HEK293T (cell line): Measurements from ENCODE around the gene KCNQ1OT1.

Source experiments
- CTCF ChIA-PET: fragments of 350-600 bp; formaldehyde crosslinking; extraction: SDS; loops from one replicate; lab custom pipeline; 2021; ENCODE audit warnings: antibody characterized with exemption, inconsistent platforms; lab: Yijun Ruan, JAX
- POLR2A ChIA-PET: fragments of 350-600 bp; formaldehyde crosslinking; extraction: SDS; loops from one replicate; lab custom pipeline; 2020; ENCODE audit warnings: antibody characterized with exemption, inconsistent platforms; lab: Yijun Ruan, JAX
- DNase-seq: peaks from one replicate; pipeline ENCODE4 v3.0.0; 2012; ENCODE audit warnings: mixed read lengths; ENCODE audit errors: extremely low spot score
- ARNT ChIP-seq: fragments of 450-650 bp; IDR thresholded peaks from 2 replicates; pipeline ENCODE4 v1.6.1; 2017; ENCODE audit warnings: mild to moderate bottlenecking
- BHLHE40 ChIP-seq: fragments of 450-650 bp; IDR thresholded peaks from 2 replicates; pipeline ENCODE4 v1.6.1; 2016; ENCODE audit warnings: mild to moderate bottlenecking, moderate library complexity, borderline replicate concordance
- CTBP1 ChIP-seq: fragments of 450-650 bp; IDR thresholded peaks from 2 replicates; pipeline ENCODE4 v1.6.1; 2016; ENCODE audit warnings: borderline replicate concordance
- ELF4 ChIP-seq: fragments of 450-650 bp; IDR thresholded peaks from 2 replicates; pipeline ENCODE4 v1.6.1; 2017; ENCODE audit warnings: antibody characterized with exemption
- FOXA1 ChIP-seq: fragments of 450-650 bp; IDR thresholded peaks from 2 replicates; pipeline ENCODE4 v1.6.1; 2016; ENCODE audit warnings: mild to moderate bottlenecking
- FOXK2 ChIP-seq: fragments of 450-650 bp; IDR thresholded peaks from 2 replicates; pipeline ENCODE4 v1.6.1; 2016; ENCODE audit warnings: mild to moderate bottlenecking
- FOXM1 ChIP-seq: fragments of 450-650 bp; IDR thresholded peaks from 2 replicates; pipeline ENCODE4 v1.6.1; 2017; ENCODE audit warnings: mild to moderate bottlenecking, borderline replicate concordance
- HDGF ChIP-seq: fragments of 450-650 bp; IDR thresholded peaks from 2 replicates; pipeline ENCODE4 v1.6.1; 2017; ENCODE audit warnings: antibody characterized with exemption, borderline replicate concordance
- L3MBTL2 ChIP-seq: fragments of 450-650 bp; conservative IDR thresholded peaks from 2 replicates; pipeline ENCODE4 v1.6.1; 2016; ENCODE audit warnings: mild to moderate bottlenecking
- LEF1 ChIP-seq: fragments of 450-650 bp; IDR thresholded peaks from 2 replicates; pipeline ENCODE4 v1.6.1; 2017; ENCODE audit warnings: mild to moderate bottlenecking, borderline replicate concordance
- NFRKB ChIP-seq: fragments of 450-650 bp; IDR thresholded peaks from 2 replicates; pipeline ENCODE4 v1.6.1; 2016; ENCODE audit warnings: mild to moderate bottlenecking, moderate library complexity
- SP1 ChIP-seq: fragments of 450-650 bp; IDR thresholded peaks from 2 replicates; pipeline ENCODE4 v1.6.1; 2017
- SUZ12 ChIP-seq: fragments of 450-650 bp; IDR thresholded peaks from 2 replicates; pipeline ENCODE4 v1.6.1; 2016; ENCODE audit warnings: mild to moderate bottlenecking
- TARDBP ChIP-seq: fragments of 450-650 bp; IDR thresholded peaks from 2 replicates; pipeline ENCODE4 v1.6.1; 2016
- ZNF384 ChIP-seq: fragments of 450-650 bp; IDR thresholded peaks from 2 replicates; pipeline ENCODE4 v1.6.1; 2016
- TF ChIP-seq, protein P1 (sequence below): fragments of 450-650 bp; IDR thresholded peaks from 2 replicates; pipeline ENCODE4 v1.6.1; 2016

The KCNQ1OT1 gene

DNA sequence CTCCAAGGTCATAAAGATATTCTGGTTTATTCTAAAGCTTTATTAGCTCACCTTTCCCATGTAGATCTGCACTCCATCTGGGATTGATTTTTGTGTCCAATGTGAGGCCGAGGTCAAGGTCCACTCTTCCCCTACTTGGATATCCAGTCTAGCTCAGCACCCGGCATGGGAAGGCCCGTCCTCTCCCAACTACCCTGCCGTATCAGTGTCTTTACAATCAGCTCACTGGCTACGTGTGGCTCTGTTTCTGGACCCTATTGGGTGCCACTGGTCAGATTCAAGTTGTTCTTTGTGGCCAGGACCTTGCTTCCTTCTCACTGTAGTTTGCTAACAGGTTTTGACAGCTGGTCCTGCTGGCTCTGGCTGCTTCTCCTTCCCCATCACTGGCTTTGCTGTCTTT, 30.9 kb downstream of the KCNQ1OT1 start:
- TF ChIP-seq TARDBP (no peak), HDGF (no peak), SP1 (no peak), FOXM1 (no peak), ARNT (no peak), FOXA1 (no peak), SUZ12 (no peak), BHLHE40 (no peak), NFRKB (no peak), LEF1 (no peak), FOXK2 (no peak), ZNF384 (no peak)
- TF ChIP-seq, protein P1, sequence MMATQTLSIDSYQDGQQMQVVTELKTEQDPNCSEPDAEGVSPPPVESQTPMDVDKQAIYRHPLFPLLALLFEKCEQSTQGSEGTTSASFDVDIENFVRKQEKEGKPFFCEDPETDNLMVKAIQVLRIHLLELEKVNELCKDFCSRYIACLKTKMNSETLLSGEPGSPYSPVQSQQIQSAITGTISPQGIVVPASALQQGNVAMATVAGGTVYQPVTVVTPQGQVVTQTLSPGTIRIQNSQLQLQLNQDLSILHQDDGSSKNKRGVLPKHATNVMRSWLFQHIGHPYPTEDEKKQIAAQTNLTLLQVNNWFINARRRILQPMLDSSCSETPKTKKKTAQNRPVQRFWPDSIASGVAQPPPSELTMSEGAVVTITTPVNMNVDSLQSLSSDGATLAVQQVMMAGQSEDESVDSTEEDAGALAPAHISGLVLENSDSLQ: no peak
- CTCF ChIA-PET: interaction anchor here (0.6 kb wide), 1 partner anchor 363 kb away, joined by 3 read pairs; no protein-coding TSS in a partner anchor
- POLR2A ChIA-PET: no interaction called here
- no peak for DNase-seq

DNA sequence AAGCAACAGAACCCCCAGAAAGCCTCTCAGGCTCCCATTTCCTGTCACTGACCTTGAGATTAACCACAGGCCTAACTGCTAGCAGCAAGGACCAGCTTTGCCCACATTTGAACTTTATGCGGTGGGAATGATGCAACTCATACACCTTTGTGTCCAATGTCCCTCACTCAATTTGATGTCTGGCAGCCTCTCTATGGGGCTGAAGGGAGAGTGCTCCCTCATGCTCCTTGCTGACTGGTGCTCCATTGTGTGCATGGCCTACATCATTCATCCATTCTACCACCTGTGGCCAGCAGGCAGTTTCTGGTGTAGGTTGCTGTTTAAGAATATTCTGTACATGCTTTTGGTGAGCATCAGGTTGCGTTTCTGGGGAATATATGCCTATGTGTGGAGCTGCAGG, 31.9 kb downstream of the KCNQ1OT1 start:
- TF ChIP-seq NFRKB (no peak), SUZ12 (no peak), ZNF384 (no peak), BHLHE40 (no peak), L3MBTL2 (no peak), HDGF (no peak), SP1 (no peak), FOXM1 (no peak), ELF4 (no peak), FOXA1 (no peak), LEF1 (no peak), ARNT (no peak), TARDBP (no peak), CTBP1 (no peak), FOXK2 (no peak)
- TF ChIP-seq, protein P1: no peak
- ChIA-PET POLR2A (no interaction called here), CTCF (no interaction called here)
- no peak for DNase-seq

DNA sequence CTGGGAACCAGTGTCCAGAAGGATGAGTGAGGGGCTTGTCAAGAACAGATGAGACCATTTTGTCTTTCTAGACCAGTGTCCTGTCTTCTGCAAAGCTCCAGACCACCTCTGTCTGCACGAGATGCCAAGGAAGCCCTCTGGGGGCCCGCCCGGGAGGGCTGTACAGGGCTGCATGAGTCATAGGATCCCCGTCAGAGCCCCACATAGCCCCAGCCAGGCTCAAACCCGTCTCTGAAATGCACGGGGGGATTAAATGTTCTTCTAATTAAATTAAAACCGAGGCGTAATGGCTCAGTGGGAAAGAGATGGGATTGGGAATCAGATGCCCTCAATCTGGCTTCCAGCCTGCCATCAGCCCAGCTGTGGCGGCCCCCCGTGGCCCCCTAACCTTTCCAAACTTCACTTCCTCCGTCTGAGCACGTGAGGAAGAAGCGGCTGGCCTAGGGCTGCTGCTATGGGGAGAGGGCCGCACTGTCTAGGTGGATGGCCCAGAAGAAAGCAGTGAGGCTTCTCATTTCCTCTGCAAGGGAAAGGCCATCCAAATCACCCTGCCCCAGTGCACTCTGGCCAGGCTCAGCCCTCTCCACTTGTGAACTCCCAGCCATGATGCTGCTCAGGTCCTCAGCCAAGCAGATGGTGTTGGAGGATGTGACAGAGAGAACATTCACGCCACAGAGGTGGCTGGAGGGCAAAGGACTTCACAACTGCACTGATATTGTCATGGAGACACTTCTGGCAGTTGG, 32.8 kb downstream of the KCNQ1OT1 start:
- no peak for TF ChIP-seq ZNF384
- TF ChIP-seq SUZ12: no peak
- no peak for TF ChIP-seq TARDBP
- TF ChIP-seq NFRKB: no peak
- TF ChIP-seq, protein P1: no peak
- no peak for TF ChIP-seq ELF4
- TF ChIP-seq ARNT: no peak
- no peak for TF ChIP-seq FOXM1
- TF ChIP-seq FOXA1: no peak
- no peak for TF ChIP-seq LEF1
- no peak for TF ChIP-seq L3MBTL2
- TF ChIP-seq BHLHE40: no peak
- DNase-seq: no peak
- ChIA-PET CTCF (no interaction called here), POLR2A (no interaction called here)

DNA sequence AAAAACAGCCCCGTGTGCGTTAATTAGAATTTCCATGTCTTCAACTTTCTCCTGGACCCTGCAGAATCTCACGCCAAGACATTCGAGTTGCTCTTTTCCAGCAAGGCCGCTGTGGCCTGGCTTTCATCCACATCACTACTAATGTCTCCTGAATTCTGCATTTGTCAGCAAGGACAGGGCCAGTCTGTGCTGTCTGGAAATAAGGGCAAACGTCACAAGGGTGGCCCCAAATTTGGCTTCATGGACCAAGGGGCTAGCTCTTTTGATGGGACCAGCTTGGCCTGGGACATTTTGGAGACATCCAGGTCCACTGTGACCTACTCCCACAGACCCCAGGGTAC, 33.4 kb downstream of the KCNQ1OT1 start:
- POLR2A ChIA-PET: no interaction called here
- CTCF ChIA-PET: no interaction called here
- TF ChIP-seq FOXM1 (no peak), SUZ12 (no peak), FOXA1 (no peak), L3MBTL2 (no peak), SP1 (no peak), HDGF (no peak), LEF1 (no peak), CTBP1 (no peak), BHLHE40 (no peak), ARNT (no peak), ELF4 (no peak), ZNF384 (no peak), FOXK2 (no peak), TARDBP (no peak), NFRKB (no peak)
- TF ChIP-seq, protein P1: no peak
- no peak for DNase-seq

- TF ChIP-seq SUZ12 (no peak), FOXA1 (no peak), NFRKB (no peak), HDGF (no peak), CTBP1 (no peak)
- CTCF ChIA-PET: no interaction called here
- POLR2A ChIA-PET: no interaction called here
- no peak for DNase-seq
Measured at GRCh38 chr11:2665526-2666400, 34.0 kb downstream of the KCNQ1OT1 start.
